GM12878 (cell line): ENCODE data around the gene ABCA2. TPM values are rescaled to one million over a fixed set of nuclear protein-coding genes. Genes with fewer than 3 reads are reported as not detected.

Experiments
- ATAC-seq: fragments of 200-7000 bp; cut with Tn5 transposase; 3 replicates; pipeline ENCODE4 v1.9.1; 2020; ENCODE audit warnings: mild to moderate bottlenecking, moderate library complexity
- BruUV-seq: library from RNA; stranded (reverse); fragments of 400-500 nt; replicated peaks from 2 replicates; lab custom pipeline; 2021; lab: Mats Ljungman, UMichigan
- CTCF ChIA-PET: fragments of 300-600 bp; sonication (Branson Sonifier 250); formaldehyde crosslinking; extraction: SDS; loops from one replicate; lab custom pipeline; 2021; ENCODE audit warnings: inconsistent platforms; lab: Yijun Ruan, JAX
- POLR2A ChIA-PET: fragments of 350-600 bp; formaldehyde crosslinking; extraction: SDS; loops from one replicate; lab custom pipeline; 2021; ENCODE audit warnings: inconsistent platforms; lab: Charles Lee
- RAD21 ChIA-PET: fragments of 300-600 bp; sonication (Branson Sonifier 250); formaldehyde crosslinking; loops from one replicate; lab custom pipeline; 2023; ENCODE audit warnings: antibody characterized with exemption; ENCODE audit not compliant: unreplicated experiment; lab: Charles Lee
- SMC1A ChIA-PET: fragments of 300-600 bp; sonication (Branson Sonifier 250); formaldehyde crosslinking; loops from one replicate; lab custom pipeline; 2023; ENCODE audit not compliant: unreplicated experiment, uncharacterized antibody; lab: Charles Lee
- DNase-seq: peaks from one replicate; pipeline ENCODE4 v3.0.0-alpha.2; 2011; ENCODE audit warnings: low read depth, low spot score
- FAIRE-seq: peaks from 3 replicates; lab custom pipeline; 2011; peaks lifted over from hg19 to GRCh38; lab: Jason Lieb, UNC
- H2AFZ ChIP-seq: 2 replicates; pipeline ENCODE4 v1.6.0; 2011; ENCODE audit warnings: low read depth, low read length, control low read depth; ENCODE audit not compliant: control insufficient read depth
- H3K27ac ChIP-seq: 2 replicates; pipeline ENCODE4 v1.5.1; 2011; ENCODE audit warnings: control low read depth; ENCODE audit not compliant: control insufficient read depth, insufficient read depth
- H3K27me3 ChIP-seq, 2 experiments: replicated peaks in 1 of 2; 2 replicates each; pipeline versions ENCODE4 v1.6.0 to v1.6.1; 2011; ENCODE audit warnings: low read length in 1 of 2; ENCODE audit not compliant: control insufficient read depth in 2 of 2, insufficient read depth in 2 of 2
- H3K36me3 ChIP-seq, 2 experiments: 2 replicates each; pipeline ENCODE4 v1.5.1; 2011; ENCODE audit warnings: low read length in 1 of 2; ENCODE audit not compliant: control insufficient read depth in 2 of 2, insufficient read depth in 2 of 2
- H3K4me1 ChIP-seq: 2 replicates; pipeline ENCODE4 v1.6.1; 2011; ENCODE audit warnings: mild to moderate bottlenecking, low read length, moderate library complexity, mixed read lengths; ENCODE audit not compliant: control insufficient read depth, insufficient read depth
- H3K4me2 ChIP-seq: 2 replicates; pipeline ENCODE4 v1.6.0; 2011; ENCODE audit warnings: control low read depth; ENCODE audit not compliant: control insufficient read depth, insufficient read depth
- H3K4me3 ChIP-seq: fragments of 200-600 bp; sonication (generic); 2 replicates; pipeline ENCODE4 v1.5.1; 2016
- H3K79me2 ChIP-seq: 2 replicates; pipeline ENCODE4 v1.6.0; 2011; ENCODE audit warnings: low read length; ENCODE audit not compliant: control insufficient read depth, insufficient read depth
- H3K9ac ChIP-seq: 2 replicates; pipeline ENCODE4 v1.8.0; 2011; ENCODE audit warnings: low read length, control low read depth, mixed read lengths; ENCODE audit not compliant: control insufficient read depth, insufficient read depth
- H3K9me3 ChIP-seq: replicated peaks from 3 replicates; pipeline ENCODE4 v1.5.1; 2011; ENCODE audit warnings: mild to moderate bottlenecking, low read length; ENCODE audit not compliant: control insufficient read depth, insufficient read depth
- H4K20me1 ChIP-seq: 2 replicates; pipeline ENCODE4 v1.6.0; 2011; ENCODE audit not compliant: control insufficient read depth, insufficient read depth
- DPF2 ChIP-seq: fragments of 450-650 bp; IDR thresholded peaks from 2 replicates; pipeline ENCODE4 v1.6.1; 2017; ENCODE audit warnings: mild to moderate bottlenecking
- PAX5 ChIP-seq: IDR thresholded peaks from 2 replicates; pipeline ENCODE4 v1.6.1; 2011; ENCODE audit warnings: low read depth, low read length, borderline replicate concordance
- SMC3 ChIP-seq: IDR thresholded peaks from 2 replicates; pipeline ENCODE4 v1.6.1; 2011; ENCODE audit warnings: low read length, improper control_type of control experiment, borderline replicate concordance
- TBL1XR1 ChIP-seq: IDR thresholded peaks from 2 replicates; pipeline ENCODE4 v1.6.1; 2012; ENCODE audit warnings: low read depth, low read length, improper control_type of control experiment
- WGBS: methylation state at CpG from one replicate; pipeline ENCODE4 v1.1.6; 2016; ENCODE audit warnings: low lambda C conversion rate; ENCODE audit not compliant: insufficient replicate concordance, insufficient coverage; ENCODE audit errors: missing lambda C conversion rate; 5-methylcytosine and 5-hydroxymethylcytosine counted together
- in situ Hi-C: fragments of 300-500 bp; cut with MboI; formaldehyde crosslinking; loops from 9 replicates; pipeline ENCODE4 v1.14.3; 2018; ENCODE audit warnings: mixed read lengths
- intact Hi-C: fragments of 100-400 bp; cut with micrococcal nuclease; formaldehyde crosslinking; loops from one replicate; pipeline ENCODE4 v1.14.2; 2022; ENCODE audit not compliant: unreplicated experiment
- polyA plus RNA-seq, 11 experiments: library from polyadenylated mRNA; depleted of rRNA in 4 of 11; unstranded in 6 of 11; stranded (reverse) in 5 of 11; fragments of >200 nt; fragmentation: Nextera tagmentation in 4 of 11; fragmentation: Illumina TruSeq in 1 of 11; extraction: Ambion mirVana in 4 of 11; extraction: Trizol in 1 of 11; gene quantifications; 1 replicate in 1 of 11; 2 replicates in 10 of 11; pipeline versions ENCODE4 v1.2.1 to v1.2.3, GENCODE V29; 2011 to 2016; ENCODE audit warnings: inconsistent platforms in 2 of 11, missing spikeins in 2 of 11, low read depth in 1 of 11
- total RNA-seq, 4 experiments: library from RNA; depleted of rRNA in 3 of 4; stranded (reverse); fragments of >200 nt in 3 of 4; fragmentation: Illumina TruSeq in 1 of 4; extraction: Trizol in 1 of 4; gene quantifications; 2 replicates each; pipeline versions ENCODE4 v1.2.1 to v1.2.3, GENCODE V29; 2013 to 2021
- TF ChIP-seq, protein P1 (sequence below): fragments of 450-650 bp; formaldehyde crosslinking; IDR thresholded peaks from 2 replicates; pipeline ENCODE4 v1.5.0; 2022; ENCODE audit warnings: mild to moderate bottlenecking, missing genetic modification characterization
- TF ChIP-seq, protein P2 (sequence below): IDR thresholded peaks from 2 replicates; pipeline ENCODE4 v1.6.1; 2012; ENCODE audit warnings: low read depth, low read length, improper control_type of control experiment

ABCA2 gene
- total and polyA plus RNA-seq, 10 of the 15 experiments (the other 5 are each of a cell fraction or from before 2014, with no cell fraction given), result 0.13 to 2.6 (median 0.71) TPM; not detected in 2

DNA sequence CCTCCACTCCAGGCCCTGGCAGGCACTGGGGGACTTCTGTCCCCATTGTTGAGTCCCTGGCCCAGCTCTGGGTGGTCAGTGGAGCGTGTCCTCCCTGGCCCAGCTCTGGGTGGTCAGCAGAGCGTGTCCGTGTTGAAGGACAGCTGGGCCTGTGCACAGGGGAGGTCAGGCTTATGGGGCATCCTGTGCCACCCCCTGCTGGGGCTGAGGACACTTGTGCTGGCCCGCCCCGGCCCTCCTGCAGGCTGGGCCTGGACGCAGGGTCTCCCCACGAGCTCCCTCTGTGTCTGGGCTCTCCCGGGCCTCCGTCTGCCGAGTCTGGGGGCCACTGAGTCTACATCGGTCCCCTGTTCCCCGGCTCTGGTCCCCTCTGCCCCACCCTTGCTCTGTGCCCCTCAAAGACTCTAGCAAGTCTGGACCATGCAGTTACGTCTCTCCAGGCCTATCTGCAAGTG is 20.2 kb downstream of the ABCA2 start:
- DNase-seq (no peak), FAIRE-seq (no peak)
- Histone ChIP-seq H3K79me2 (no peaks in the 10 kb centered on the region), H2AFZ (no peak overlapping the region), H3K9ac (no peak overlapping the region), H3K27ac (no peak overlapping the region), H3K9me3 (peaks cover 2% of the 10 kb centered on the region; the same call in 2 of the 3 replicates), H3K27me3 (no peaks in the 10 kb centered on the region), H3K36me3 (no peaks in the 10 kb centered on the region)
- RAD21 ChIA-PET, result no interaction called here
- BruUV-seq, result no TSS peak
- intact Hi-C loops, result no loop called here
- SMC1A ChIA-PET, result no interaction called here
- WGBS, result 29% methylated on average over 13 of the region's 13 CpGs
- POLR2A ChIA-PET, result no interaction called here
- CTCF ChIA-PET, result no interaction called here
- TF ChIP-seq PAX5, result peak; percentile 64; the same call in 1 of the 2 replicates
- no peak for TF ChIP-seq DPF2
- TF ChIP-seq, all 136 proteins: peak for 1
- no peak for ATAC-seq
- Histone ChIP-seq H3K4me3 (no peak overlapping the region), H3K4me1 (no peaks in the 10 kb centered on the region), H3K4me2 (no peak overlapping the region), H4K20me1 (no peaks in the 10 kb centered on the region)
- in situ Hi-C loops, result no loop called here

DNA sequence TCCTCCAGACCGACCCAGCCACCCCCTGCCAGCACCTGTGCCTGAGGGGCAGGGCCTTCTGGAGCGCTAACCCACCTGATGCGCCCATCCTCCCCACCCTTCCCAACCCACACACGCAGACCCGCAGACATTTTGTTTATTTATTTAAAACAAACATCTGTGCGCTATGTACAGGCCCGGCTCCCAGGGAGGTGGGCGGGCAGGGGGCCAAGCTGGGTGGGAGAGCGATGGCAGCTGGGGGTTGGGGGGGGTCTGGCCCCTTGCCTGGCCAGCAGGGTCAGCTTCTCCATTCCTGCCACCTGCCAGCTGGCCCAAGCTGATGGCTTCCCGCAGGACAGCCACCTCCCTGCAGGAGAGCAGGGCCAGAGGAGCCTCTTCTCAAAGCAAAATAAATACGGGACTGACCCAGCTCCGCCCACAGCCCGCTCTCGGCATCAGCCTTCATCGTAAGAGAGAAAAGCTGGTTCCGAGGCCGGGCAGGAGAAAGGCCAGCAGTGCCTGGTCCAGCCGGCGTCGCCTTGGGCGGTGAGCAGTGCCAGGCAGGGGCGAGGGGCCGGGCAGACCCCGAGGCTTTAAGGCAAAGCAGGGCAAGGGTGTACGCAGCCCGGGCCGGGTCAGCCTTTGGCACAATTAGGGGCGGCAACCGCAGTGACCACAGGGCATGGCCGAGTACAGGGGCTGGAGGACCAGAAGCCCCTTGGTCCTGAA is 20.8 kb downstream of the ABCA2 start:
- Histone ChIP-seq H3K4me1 (no peaks in the 10 kb centered on the region), H3K4me3 (no peak overlapping the region), H3K27ac (no peak overlapping the region), H3K79me2 (no peaks in the 10 kb centered on the region), H3K9ac (no peak overlapping the region), H3K4me2 (no peak overlapping the region), H4K20me1 (no peaks in the 10 kb centered on the region), H3K9me3 (peaks cover 2% of the 10 kb centered on the region; the same call in 2 of the 3 replicates), H3K27me3 (no peaks in the 10 kb centered on the region), H2AFZ (no peak overlapping the region), H3K36me3 (no peaks in the 10 kb centered on the region)
- in situ Hi-C loops (no loop called here), intact Hi-C loops (no loop called here)
- no TSS peak for BruUV-seq
- SMC1A ChIA-PET, result no interaction called here
- RAD21 ChIA-PET, result no interaction called here
- POLR2A ChIA-PET, result no interaction called here
- no peak for FAIRE-seq
- ATAC-seq, result no peak
- TF ChIP-seq, protein P1, sequence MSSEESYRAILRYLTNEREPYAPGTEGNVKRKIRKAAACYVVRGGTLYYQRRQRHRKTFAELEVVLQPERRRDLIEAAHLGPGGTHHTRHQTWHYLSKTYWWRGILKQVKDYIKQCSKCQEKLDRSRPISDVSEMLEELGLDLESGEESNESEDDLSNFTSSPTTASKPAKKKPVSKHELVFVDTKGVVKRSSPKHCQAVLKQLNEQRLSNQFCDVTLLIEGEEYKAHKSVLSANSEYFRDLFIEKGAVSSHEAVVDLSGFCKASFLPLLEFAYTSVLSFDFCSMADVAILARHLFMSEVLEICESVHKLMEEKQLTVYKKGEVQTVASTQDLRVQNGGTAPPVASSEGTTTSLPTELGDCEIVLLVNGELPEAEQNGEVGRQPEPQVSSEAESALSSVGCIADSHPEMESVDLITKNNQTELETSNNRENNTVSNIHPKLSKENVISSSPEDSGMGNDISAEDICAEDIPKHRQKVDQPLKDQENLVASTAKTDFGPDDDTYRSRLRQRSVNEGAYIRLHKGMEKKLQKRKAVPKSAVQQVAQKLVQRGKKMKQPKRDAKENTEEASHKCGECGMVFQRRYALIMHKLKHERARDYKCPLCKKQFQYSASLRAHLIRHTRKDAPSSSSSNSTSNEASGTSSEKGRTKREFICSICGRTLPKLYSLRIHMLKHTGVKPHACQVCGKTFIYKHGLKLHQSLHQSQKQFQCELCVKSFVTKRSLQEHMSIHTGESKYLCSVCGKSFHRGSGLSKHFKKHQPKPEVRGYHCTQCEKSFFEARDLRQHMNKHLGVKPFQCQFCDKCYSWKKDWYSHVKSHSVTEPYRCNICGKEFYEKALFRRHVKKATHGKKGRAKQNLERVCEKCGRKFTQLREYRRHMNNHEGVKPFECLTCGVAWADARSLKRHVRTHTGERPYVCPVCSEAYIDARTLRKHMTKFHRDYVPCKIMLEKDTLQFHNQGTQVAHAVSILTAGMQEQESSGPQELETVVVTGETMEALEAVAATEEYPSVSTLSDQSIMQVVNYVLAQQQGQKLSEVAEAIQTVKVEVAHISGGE (CRISPR knock-in tag), result no peak
- TF ChIP-seq TBL1XR1, result no peak
- TF ChIP-seq, protein P2, sequence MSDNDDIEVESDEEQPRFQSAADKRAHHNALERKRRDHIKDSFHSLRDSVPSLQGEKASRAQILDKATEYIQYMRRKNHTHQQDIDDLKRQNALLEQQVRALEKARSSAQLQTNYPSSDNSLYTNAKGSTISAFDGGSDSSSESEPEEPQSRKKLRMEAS, result no peak
- TF ChIP-seq SMC3, result no peak
- CTCF ChIA-PET, result no interaction called here
- no peak for DNase-seq
- WGBS, result 37% methylated on average over 29 of the region's 30 CpGs
